GM19023 (cell line): Measurements from ENCODE around the gene S100A4.
"Not testable (repeated sequence)": the region's sequence is repeated elsewhere in the genome, so short reads cannot be mapped to it uniquely, and the experiment has no call there.

Experiments used
- ATAC-seq: cut with Tn5 transposase; IDR thresholded peaks from one replicate; pipeline ENCODE4 v1.9.1; 2021; ENCODE audit warnings: mild to moderate bottlenecking, moderate library complexity; ENCODE audit not compliant: unreplicated experiment

S100A4 gene

DNA sequence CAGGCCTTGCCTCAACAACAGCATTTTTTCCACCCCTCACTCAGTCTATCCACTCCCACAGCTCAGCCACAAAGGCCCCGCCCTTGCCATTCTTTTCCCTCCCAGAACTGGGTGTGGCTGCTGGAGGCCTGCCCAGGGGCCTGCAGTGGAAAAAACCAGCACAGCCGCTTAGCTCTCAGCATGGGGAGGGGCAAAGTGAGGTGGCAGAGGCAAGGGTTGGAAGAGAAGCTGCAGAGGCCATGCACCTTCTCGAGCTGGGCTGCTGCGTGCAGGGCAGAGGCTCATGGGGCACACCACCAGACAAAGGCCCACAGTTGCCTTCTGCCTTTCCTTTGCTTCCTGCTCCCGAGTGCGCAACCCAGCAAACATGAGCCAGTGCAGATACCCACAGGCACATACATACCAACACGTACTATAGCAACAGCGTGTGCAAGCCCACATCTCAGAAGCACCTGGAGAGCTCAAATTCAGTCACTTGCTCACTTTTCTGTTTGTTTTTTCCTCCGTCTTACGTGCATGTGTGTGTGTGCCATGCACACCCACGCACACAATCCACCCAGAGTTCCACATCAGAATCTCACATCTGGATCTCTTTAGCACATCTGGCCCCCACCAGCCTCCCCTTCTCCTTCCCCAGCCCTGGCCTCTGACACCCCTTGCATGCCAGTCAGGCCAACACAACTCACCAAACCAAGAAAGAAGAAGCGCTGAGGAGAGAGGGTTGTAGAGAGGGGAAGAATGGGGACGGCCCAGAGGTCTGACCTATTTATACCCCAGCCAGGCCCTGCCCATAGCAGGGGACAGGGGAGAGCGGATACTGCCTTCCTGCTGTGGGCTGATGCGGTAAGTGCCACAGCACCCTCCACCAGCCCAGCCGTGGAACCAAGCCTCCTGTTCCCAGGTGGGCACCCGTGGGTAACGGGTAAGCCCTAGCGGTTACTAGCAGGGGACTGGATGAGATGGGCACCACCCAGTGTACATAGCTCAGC, at the start of gene S100A4:
TSS of gene S100A4 (minus strand) at position 740 of the 989 bp plus-strand sequence. CDS start 1,012 bp downstream, outside the sequence.
- peak; percentile 50 for ATAC-seq

DNA sequence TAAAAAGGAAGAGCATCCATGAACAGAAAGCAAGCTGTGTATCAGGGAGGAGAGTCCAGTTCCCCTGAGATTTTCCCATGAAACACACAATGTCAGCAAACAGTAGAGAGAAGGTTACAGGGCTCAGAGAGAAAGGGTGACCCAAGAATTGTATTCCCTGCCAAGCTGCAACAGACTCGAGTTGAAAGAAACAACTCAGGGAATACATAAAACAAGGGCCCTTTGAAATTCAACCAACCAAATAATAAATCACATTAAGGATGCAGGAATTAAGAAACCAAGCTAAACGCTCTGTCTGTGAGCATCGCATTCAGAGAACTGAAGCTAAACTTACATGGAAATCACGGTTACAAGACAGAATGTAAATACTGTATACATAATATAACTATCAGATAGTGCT, 47.1 kb upstream of the S100A4 start:
- no peak for ATAC-seq

DNA sequence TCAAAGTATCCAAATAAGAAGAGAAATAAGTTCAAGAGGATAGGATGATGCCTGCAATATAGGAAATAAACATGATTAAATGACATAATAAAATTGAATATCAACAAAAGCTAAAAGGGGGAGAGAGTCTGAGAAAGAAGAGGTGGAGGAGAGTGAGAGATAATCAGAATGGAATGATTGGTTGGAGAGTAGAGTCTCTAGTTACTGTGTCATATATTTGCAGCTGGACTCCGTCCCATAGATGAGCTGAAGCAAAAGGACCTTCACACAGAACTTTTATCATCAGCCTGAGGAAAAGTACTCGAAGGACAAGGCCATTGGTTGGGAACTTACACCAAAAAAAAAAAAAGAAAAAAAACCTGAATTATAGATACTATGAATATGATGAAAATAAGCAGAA, 42.9 kb upstream of the S100A4 start:
- ATAC-seq, result no peak

DNA sequence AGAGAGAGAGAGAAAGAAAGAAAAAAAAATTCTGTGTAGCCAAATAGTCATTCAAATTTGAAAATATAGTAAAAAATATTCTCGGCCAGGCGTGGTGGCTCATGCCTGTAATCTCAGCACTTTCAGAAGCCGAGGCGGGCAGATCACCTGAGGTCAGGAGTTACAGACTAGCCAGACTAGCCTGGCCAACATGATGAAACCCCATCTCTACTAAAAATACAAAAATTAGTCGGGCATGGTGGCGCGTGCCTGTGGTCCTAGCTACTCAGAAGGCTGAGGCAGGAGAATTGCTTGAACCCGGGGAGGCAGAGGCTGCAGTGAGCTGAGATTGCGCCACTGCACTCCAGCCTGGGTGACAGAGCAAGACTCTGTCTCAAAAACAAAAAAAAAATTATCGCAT, 42.4 kb upstream of the S100A4 start:
- ATAC-seq, result not testable (repeated sequence)

DNA sequence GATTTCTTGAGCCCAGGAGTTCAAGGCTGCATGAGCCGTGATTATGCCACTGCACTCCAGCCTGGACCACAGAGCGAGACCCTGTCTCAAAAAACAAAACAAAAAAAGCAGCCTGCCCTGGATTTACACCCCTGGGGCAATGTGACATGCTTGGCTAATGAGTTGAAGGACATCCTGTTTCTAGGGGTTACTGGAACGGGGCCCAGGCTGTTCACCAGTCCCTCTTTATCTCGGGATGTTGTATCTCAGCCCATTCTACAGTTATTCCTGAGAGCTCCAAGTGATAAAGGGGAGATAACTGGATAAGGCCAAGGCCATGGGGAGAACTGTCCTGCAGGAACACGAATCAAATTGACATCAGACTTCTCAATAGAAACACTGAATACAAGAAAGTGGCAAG, 41.7 kb upstream of the S100A4 start:
- no peak for ATAC-seq

DNA sequence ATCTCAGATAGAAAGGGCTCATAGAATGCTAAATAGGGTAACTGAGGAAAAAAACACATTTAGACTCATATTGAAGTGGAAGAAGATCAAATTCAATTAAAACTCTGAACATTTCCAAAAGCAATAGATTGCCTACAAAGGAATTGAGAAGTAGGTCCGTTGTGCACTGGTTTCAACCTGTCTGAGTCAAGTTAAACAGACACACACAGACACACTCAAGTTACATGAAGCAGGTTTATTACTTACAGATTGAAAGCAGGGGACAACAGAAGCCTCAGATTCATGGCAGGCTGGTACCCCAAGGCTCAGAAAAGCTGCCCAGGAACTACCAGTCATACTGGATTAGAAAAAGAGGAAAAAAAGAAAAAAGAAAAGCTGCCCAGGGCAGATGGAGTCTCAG, 40.7 kb upstream of the S100A4 start:
- ATAC-seq, result no peak

DNA sequence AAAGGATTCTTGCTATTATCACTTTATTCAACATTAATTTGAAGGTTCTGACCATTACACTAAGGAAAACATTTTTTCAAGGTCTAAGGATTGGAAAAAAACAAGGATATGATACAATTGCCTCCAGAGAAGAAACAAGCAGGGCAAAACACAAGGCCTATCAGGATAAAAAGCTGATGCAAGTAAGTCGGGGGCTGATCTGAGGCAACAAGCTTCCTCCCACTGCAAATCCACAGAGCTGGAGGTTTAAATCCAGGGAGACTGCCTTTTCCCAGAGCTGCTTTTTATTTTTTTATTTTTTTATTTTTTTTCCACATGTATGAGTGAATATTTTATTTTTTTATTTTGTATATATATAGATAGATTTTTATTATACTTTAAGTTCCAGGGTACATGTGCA, 39.4 kb upstream of the S100A4 start:
- no peak for ATAC-seq

DNA sequence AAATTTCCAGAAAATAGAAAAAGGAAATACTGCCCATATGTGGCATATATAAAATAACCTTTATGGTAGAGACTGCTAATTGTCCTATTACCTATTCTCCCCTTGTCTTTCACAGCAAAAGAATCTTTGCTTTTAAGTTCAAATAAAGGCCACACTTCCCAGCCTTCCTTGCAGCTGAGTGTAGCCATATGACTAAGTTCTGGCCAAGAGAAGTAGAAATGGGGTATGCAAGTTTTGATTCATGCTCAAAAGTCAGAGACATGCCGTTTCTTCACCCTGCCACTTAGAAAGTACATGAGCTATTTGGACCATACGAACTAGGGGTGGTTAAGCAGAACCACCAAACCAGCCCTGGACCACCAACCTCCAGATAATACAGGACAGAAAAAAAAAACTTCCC, 38.4 kb upstream of the S100A4 start:
- no peak for ATAC-seq

DNA sequence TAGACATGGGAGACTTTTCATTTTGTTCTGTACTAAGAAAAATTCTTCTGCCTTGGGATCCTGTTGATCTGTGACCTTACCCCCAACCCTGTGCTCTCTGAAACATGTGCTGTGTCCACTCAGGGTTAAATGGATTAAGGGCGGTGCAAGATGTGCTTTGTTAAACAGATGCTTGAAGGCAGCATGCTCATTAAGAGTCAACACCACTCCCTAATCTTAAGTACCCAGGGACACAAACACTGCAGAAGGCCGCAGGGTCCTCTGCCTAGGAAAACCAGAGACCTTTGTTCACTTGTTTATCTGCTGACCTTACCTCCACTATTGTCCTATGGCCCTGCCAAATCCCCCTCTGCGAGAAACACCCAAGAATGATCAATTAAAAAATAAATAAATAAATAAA, 37.9 kb upstream of the S100A4 start:
- not testable (repeated sequence) for ATAC-seq

DNA sequence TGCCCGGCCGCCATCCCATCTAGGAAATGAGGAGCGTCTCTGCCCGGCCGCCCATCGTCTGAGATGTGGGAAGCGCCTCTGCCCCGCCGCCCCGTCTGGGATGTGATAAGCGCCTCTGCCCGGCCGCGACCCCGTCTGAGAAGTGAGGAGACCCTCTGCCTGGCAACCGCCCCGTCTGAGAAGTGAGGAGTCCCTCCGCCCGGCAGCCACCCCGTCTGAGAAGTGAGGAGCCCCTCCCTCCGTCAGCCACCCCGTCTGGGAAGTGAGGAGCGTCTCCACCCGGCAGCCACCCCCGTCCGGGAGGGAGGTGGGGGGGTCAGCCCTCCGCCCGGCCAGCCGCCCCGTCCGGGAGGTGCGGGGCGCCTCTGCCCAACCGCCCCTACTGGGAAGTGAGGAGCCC, 37.2 kb upstream of the S100A4 start:
- not testable (repeated sequence) for ATAC-seq

DNA sequence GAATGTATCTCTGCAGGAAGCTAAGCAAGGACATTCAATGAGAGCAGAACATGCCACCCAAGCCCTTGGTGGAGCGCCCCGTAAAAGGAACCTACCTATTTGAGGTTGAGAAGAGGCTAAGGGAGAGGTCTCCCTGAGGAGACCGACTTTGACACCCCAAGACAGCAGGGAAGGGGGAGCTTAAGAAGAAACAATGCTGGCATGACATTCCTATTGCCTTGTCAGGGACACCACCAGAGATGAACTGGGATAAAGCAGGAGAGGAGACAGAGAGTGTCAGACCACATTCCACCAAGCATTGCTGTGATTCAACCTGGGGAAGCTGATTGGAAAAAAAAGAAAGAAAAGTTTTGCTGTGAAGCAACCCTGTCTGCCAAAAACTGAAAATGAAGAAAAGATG, 33.3 kb upstream of the S100A4 start:
- ATAC-seq, result no peak

DNA sequence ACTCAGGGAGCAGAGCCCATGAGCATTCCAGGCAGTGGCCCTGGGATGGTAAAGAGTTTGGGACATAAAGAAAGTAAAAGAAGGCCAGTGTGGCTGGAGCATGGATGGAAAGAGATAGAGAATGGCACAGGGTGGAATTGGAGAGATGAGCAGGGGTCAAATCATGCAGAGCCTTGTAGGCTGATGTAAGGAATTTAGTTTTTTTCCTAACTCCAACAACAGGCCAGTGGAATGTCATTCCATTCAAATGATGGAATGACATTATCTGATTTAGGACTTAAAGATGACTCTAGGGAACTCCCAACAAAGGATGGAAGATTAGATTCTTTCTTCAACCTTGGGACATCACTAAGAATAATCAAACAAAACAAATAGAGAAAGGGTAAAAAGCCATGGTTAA, 32.9 kb upstream of the S100A4 start:
- no peak for ATAC-seq

DNA sequence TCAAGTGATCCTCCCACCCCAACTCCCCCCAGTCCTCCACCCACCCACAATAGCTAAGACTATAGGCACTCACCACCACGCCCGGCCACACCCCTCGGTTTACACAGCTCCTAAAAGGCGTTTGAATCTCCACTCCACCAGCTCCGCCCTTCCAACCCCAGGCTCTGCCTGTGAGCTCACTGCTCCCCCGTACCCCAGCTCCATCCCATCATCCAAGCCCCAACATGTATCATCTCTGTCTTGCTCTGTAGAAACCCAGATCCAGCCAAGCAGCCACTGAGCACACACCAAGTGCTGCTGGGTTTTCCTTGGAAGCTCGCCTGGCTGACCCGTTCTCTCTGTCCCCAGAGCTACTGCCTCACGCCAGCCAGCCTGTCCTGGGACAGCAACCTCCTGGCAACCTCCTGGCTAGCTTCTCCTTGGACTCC, 32.0 kb upstream of the S100A4 start:
- no peak for ATAC-seq

DNA sequence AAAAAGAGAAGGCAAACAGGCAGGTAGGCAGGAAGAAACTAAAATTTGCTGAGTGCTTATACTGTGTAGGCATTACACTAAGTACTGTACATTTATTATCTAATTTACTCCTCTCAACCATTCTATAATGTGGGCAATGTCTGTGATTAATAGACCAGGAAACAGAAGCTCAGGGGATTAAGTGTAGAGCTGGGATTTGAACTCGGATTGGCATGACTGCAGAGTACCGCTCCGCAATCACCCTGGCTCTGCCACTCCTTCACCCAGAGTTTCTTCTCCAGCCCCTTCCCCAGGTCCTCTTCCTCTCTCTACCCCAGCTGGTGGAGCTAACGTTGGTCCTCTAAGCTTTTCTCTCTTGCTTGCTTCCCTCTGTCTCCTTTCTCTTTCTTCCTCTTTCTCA, 31.5 kb upstream of the S100A4 start:
- no peak for ATAC-seq

DNA sequence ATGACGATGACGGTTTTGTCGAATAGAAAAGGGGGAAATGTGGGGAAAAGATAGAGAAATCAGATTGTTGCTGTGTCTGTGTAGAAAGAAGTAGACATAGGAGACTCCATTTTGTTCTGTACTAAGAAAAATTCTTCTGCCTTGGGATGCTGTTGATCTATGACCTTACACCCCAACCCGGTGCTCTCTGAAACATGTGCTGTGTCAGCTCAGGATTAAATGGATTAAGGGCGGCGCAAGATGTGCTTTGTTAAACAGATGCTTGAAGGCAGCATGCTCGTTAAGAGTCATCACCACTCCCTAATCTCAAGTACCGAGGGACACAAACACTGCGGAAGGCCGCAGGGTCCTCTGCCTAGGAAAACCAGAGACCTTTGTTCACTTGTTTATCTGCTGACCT, 29.9 kb upstream of the S100A4 start:
- not testable (repeated sequence) for ATAC-seq

DNA sequence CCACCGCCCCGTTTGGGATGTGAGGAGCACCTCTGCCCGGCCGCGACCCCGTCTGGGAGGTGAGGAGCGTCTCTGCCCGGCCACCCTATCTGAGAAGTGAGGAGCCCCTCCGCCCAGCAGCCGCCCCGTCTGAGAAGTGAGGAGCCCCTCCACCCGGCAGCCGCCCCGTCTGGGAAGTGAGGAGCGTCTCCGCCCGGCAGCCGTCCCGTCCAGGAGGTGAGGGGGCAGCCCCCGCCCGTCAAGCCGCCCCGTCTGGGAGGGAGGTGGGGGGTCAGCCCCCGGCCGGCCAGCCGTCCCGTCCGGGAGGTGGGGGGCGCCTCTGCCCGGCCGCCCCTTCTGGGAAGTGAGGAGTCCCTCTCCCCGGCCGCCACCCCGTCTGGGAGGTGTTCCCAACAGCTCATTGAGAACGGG, 29.5 kb upstream of the S100A4 start:
- ATAC-seq, result not testable (repeated sequence)

DNA sequence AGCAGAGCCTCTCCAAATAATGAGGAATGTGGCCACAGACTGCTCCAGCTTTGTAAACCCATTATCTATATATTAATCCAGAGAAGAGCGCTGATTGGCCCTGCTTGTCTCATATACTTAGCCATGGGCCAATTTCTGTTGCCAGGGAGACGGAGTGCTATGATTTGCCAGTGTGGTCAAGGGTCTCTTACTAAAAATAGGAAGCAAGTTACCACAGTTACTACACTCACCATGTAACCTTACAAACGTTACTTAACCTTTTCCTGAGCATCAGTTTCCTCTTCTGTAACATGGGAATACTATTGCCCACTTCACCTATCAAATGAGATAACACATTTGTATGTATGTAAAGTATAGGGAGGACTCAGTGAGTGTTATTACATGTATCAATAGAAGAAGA, 27.7 kb upstream of the S100A4 start:
- ATAC-seq, result no peak

DNA sequence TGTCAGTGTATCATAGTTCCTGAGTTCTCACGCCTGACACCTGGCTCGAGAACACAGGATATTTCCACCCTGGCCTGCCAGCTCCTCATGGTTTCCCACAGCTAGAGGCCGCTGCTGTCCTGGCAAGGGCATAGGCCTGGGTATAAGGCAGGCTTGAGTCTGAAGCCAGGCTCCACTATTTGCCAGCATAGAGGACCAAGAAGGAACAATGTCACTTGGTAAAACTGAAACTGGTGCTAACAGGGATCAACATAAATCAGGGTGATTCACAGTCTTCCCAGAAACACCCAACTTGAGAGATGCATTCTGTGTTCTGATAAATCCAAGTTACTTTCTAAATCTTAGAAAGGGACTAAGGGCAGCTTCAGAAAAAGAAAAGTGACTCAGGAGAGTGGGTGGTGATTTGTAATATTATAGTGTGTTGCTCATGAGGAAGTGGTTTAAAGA, 27.0 kb upstream of the S100A4 start:
- ATAC-seq, result peak; percentile 54

DNA sequence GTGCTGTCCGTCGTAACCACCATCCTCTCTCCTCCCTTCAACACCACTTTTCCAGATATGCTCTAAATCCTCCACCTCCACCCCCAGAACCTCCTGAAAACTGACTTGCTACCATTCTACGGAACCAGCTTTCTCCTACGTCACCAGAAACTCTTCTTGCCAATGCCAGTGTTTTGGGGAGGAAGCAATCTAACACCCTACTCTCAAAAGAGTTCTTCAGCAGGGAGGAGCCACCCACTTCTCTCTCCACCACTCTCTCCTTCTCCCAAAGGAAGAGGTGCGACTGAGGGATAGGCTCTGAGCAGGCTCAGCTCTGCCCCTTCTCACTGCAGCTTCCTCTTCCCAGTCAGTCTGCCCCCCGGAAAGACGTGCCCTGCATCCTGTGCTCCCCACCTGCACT, 26.1 kb upstream of the S100A4 start:
- no peak for ATAC-seq

DNA sequence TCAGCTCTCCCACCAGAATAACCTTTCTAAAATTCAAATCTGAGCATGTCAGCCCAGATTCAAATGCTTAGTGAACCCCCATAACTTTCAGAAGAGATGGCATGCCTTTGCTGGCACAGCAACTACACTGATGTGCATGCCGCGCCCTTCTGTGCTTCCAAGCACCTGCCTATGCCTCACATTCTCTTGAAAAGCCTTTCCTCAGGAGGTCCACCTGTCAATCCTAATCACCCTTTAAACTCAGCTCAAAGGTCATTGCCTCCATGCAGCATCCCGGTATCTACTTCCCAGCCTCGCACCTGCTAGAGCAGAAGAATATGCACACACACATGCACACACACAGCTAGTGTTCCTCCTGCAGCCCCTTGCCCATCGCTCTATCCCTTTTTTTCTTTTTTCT, 25.3 kb upstream of the S100A4 start:
- no peak for ATAC-seq

DNA sequence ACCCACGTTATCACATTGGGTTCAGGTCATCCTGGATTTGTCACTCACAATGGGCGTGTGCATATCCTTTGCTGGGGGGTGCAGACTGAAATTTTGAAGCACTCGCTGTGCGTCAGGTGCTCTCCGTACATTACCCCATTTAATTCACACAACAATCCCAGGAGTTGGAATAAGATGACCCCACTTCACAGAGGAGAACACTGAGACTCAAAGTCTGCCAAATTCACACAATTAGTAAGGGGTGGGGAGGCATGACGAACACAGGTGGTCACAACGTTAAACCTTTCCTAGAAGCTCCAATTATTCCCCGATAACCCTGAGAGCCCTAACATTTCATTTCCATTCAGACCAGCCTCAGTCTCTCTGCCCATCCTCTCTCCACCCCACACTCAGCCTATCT, 23.9 kb upstream of the S100A4 start:
- ATAC-seq, result no peak

DNA sequence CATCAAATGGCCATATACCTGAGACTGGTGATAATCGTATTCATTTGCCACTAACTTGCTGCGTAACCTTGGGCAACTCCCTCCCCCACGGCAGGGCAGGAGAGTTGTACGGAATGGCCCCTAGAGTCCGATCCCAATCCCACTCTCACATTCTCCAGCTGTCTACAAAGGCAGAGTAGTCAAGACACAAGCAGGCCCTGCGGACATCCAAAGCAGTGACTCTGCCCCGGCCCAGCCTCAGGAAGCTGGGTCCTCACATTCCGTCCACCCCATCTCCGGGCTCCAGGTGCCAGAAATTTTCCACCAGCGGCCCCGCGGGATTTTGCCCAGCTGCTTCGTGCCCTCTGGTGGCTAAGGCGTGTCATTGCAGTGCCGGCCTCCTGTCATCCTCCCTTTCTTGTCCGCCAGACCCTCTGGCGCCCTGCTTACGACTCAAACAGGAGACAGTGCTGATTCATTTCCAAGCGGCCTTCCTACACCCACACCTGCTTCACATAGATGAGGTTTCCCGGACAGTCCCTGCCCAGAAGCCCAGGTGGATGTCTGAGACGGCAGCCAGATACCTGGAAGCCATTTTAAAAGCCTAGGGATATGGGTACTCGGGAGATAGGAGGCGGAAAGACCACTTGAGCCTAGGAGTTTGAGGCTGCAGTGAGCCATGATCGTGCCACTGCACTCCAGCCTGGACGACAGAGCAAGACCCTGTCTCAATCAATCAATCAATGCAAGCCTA, 22.9 kb upstream of the S100A4 start:
- no peak for ATAC-seq
